ENCODE results near the gene KATNB1. TPM values are rescaled to one million over a fixed set of nuclear protein-coding genes. Genes with fewer than 3 reads are reported as not detected.

Gene KATNB1
- total RNA-seq, 1 donor from 2014 or later = 47.4 TPM

DNA sequence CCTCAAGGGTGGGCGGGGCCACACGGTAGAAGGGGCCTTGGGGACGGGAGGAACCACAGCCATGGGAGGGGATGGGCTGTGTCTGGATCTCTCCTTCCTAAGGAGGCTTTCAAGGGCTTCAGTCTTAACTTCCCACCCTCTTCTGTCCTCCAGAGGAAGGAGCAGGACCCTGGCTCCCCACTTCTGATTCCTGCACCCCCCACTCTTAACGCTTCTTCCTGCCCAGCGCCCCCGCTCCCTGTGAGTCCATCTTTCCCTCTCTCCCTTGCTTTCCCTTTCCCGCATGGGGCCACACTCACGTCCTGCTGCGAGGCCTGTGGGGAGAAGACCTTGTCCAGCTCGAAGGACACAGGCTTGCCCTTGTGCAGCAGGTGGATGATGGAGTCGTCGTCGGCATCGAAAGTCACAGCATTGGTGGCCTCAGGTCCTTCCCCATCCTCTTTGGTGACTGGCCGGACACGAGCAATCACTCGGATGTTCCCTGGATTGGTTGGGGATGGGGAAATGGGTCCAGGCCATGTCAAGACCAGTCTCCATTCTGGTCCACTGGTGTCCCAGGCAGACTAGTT, 29.7 kb downstream of the KATNB1 start:
- Mint-ChIP-seq H3K4me1 (no peaks in the 10 kb centered on the region), H3K4me3 (no peak overlapping the region), H3K27me3 (ENCODE audit: low read depth) (no peaks in the 10 kb centered on the region), H3K9me3 (no peaks in the 10 kb centered on the region), H3K36me3 (ENCODE audit: low read depth) (peaks cover 3% of the 10 kb centered on the region), H3K27ac (ENCODE audit: unreplicated experiment) (peak overlapping the region; percentile 94)
- DNase-seq (ENCODE audit: low read depth, low spot score) = no peak
- TF ChIP-seq, protein P1, sequence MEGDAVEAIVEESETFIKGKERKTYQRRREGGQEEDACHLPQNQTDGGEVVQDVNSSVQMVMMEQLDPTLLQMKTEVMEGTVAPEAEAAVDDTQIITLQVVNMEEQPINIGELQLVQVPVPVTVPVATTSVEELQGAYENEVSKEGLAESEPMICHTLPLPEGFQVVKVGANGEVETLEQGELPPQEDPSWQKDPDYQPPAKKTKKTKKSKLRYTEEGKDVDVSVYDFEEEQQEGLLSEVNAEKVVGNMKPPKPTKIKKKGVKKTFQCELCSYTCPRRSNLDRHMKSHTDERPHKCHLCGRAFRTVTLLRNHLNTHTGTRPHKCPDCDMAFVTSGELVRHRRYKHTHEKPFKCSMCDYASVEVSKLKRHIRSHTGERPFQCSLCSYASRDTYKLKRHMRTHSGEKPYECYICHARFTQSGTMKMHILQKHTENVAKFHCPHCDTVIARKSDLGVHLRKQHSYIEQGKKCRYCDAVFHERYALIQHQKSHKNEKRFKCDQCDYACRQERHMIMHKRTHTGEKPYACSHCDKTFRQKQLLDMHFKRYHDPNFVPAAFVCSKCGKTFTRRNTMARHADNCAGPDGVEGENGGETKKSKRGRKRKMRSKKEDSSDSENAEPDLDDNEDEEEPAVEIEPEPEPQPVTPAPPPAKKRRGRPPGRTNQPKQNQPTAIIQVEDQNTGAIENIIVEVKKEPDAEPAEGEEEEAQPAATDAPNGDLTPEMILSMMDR (conservative IDR thresholded peaks at IDR 0.05) = no peak

DNA sequence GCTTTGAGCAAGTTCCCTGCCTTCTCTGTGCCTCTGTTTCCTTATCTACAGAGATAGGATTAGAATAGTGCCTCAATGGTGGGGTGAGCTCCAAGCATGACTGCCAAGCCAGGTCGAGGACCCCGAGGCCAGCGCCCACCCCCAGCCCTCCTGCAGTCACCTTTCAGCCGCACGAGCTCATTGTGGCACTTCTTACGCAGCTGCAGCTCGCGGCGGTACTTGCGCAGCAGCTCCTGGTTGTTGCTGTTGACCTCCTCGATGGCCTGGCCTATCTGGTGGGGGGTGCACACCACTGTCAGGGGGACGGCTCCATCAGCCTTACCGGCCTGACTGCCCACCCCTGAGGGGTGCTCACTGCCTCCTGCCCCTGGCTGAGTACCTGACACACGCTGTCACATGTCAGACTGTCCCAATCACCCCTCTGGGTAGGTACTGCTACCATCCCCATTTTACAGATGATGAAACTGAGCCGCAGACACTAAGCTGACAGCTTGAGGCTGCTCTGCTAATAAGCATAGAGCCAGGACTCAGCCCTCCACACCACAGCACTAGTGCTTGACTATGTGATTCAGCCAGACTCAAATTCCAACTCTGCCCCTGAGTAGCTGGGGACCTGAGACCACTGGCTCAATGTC, 31.3 kb downstream of the KATNB1 start:
- Mint-ChIP-seq H3K9me3 (no peaks in the 10 kb centered on the region), H3K36me3 (ENCODE audit: low read depth) (peaks cover 3% of the 10 kb centered on the region), H3K27ac (ENCODE audit: unreplicated experiment) (no peak overlapping the region), H3K4me1 (no peaks in the 10 kb centered on the region), H3K4me3 (no peak overlapping the region), H3K27me3 (ENCODE audit: low read depth) (no peaks in the 10 kb centered on the region)
- no peak for DNase-seq (ENCODE audit: low read depth, low spot score)
- TF ChIP-seq, protein P1 (conservative IDR thresholded peaks at IDR 0.05) = no peak

DNA sequence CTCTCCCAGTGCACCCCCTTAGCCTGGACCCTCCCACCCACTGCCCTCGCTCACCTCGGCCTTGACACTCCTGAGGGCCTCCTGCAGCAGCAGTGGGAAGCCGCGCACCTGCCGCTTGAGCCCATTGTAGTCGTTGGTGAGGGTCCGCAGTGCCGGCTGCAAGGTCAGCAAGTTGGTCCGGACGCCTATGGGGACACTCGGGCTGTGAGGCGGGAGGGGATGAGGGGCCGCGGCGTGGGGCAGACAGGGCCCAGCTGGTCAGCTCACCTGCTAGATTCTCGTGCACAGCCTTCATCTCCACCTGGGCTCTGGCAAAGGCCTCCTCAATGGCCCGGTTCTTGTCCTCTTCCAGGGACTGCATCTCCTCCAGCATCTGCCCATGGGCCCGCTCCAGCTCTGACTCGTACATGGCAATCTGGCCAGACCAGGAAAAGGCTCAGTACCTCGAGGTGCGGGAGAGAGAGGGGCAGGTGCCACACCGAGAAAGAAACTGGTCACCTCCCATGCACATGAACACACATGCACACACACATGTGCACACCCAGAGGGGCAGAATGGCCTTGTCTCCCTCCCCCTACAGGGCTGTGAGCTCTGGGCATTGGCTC, 34.1 kb downstream of the KATNB1 start:
- no peak overlapping the region for H3K4me3 Mint-ChIP-seq

DNA sequence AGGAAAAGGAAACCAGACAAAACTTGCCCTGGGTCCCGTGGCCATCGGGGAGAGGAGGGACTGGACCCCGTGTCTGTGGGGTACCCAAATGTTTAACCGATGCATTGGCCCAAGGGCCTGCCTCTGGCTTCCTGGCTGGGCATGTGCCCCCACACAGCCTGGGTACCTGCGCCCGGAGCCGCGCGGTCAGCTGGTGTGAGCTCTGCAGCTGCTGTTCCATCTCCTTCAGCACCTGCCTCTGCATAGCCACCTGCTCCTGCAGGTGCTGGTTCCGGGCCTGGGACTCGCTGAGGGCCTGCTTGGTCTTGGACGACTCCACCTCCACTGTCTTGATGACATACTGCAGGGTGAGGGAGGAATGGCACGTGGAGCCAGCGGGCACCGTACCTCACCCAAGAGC, 34.8 kb downstream of the KATNB1 start:
- Mint-ChIP-seq H3K4me1 (peaks cover 6% of the 10 kb centered on the region), H3K9me3 (no peaks in the 10 kb centered on the region), H3K4me3 (no peak overlapping the region), H3K27ac (ENCODE audit: unreplicated experiment) (no peak overlapping the region), H3K36me3 (ENCODE audit: low read depth) (peaks cover 2% of the 10 kb centered on the region), H3K27me3 (ENCODE audit: low read depth) (no peaks in the 10 kb centered on the region)
- TF ChIP-seq, protein P1 (conservative IDR thresholded peaks at IDR 0.05) = no peak
- DNase-seq (ENCODE audit: low read depth, low spot score) = no peak

More for the DNA sequence above, 34.1 kb downstream of the KATNB1 start:
- no peak for DNase-seq (ENCODE audit: low read depth, low spot score)
- no peaks in the 10 kb centered on the region for H3K9me3 Mint-ChIP-seq
- TF ChIP-seq, protein P1 (conservative IDR thresholded peaks at IDR 0.05) = no peak
- H3K36me3 Mint-ChIP-seq (ENCODE audit: low read depth) = peaks cover 3% of the 10 kb centered on the region
- H3K4me1 Mint-ChIP-seq = no peaks in the 10 kb centered on the region
- no peak overlapping the region for H3K27ac Mint-ChIP-seq (ENCODE audit: unreplicated experiment)
- H3K27me3 Mint-ChIP-seq (ENCODE audit: low read depth) = no peaks in the 10 kb centered on the region

DNA sequence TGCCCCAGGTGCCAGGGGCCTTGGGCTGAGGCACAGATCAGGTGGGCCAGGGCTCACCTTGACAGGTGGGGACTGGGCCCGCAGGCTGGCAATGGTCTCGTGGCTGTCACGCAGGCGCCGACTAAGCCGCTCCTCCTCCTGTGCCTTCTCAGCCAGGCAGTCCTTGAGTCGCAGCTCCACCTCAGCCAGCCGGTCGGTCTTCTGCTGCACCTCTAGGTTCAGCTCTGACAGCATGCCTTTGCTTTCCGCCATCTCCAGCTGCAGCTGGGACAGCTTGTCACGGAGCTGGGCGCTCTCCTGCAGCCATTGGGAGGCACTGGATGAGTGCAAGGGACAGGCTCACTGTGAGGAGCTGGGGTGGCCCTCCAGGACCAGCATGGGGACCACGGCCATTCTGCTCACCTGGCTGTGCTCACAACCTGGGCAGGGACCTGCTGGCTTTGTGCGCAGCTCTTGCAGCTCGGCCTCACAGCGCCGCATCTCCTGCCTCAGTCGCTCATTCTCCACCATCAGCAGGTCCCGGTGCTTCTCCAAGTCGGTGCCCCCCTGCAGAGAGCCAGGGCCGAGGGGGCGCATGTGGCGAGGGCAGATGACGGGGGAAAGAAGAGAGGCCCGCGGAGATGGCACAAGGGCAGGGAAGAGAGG, 35.7 kb downstream of the KATNB1 start:
- Mint-ChIP-seq H3K4me3 (no peak overlapping the region), H3K4me1 (peaks cover 11% of the 10 kb centered on the region), H3K9me3 (no peaks in the 10 kb centered on the region), H3K27ac (ENCODE audit: unreplicated experiment) (no peak overlapping the region), H3K36me3 (ENCODE audit: low read depth) (no peaks in the 10 kb centered on the region), H3K27me3 (ENCODE audit: low read depth) (no peaks in the 10 kb centered on the region)
- TF ChIP-seq, protein P1 (conservative IDR thresholded peaks at IDR 0.05) = no peak
- DNase-seq (ENCODE audit: low read depth, low spot score) = no peak
